ENCODE measurements around the gene SOX9. TPM values are rescaled to one million over a fixed set of nuclear protein-coding genes. Genes with fewer than 3 reads are reported as not detected.
"Not testable (repeated sequence)": the region's sequence is repeated elsewhere in the genome, so short reads cannot be mapped to it uniquely, and the experiment has no call there.

SOX9 gene
- total and polyA plus RNA-seq, 8 donors, result 5.8 to 69.5 (median 16.8) TPM

- peaks cover 0 to 5% (median 0%) of the 10 kb centered on the region in 3 donors for H3K27me3 ChIP-seq
- DNase-seq, result no peak
- intact Hi-C loops (cut with DNase I; ENCODE audit: low total_unique reads), result no loop called here
- no peak for TF ChIP-seq CTCF (IDR thresholded peaks at IDR 0.05)
- TF ChIP-seq POLR2A (IDR thresholded peaks at IDR 0.05), result no peak
- TF ChIP-seq EP300 (IDR thresholded peaks at IDR 0.05), result no peak
- no peak for TF ChIP-seq POLR2AphosphoS5 (IDR thresholded peaks at IDR 0.05)
- peaks cover 0 to 21% (median 5%) of the 10 kb centered on the region in 4 donors for H3K4me1 ChIP-seq
- whole genome bisulfite sequencing, 5 donors, result 69 to 79% (median 75%) methylated on average over 5 of the region's 5 CpGs
- no peaks in the 10 kb centered on the region for H3K9me3 ChIP-seq
- H3K27ac ChIP-seq, result no peak overlapping the region
- no peak overlapping the region for H3K4me3 ChIP-seq
- no peaks in the 10 kb centered on the region for H3K36me3 ChIP-seq
Observed at GRCh38 chr17:72136692-72137091, 15.9 kb downstream of the SOX9 start.

- Histone ChIP-seq H3K27ac (no peak overlapping the region), H3K36me3 (no peaks in the 10 kb centered on the region), H3K9me3 (no peaks in the 10 kb centered on the region), H3K4me1 (peaks cover 0 to 21% (median 5%) of the 10 kb centered on the region in 4 donors), H3K27me3 (peaks cover 0 to 2% (median 0%) of the 10 kb centered on the region in 3 donors), H3K4me3 (no peak overlapping the region)
- WGBS, 5 donors, result 84 to 92% (median 87%) methylated on average over 9 of the region's 9 CpGs
- intact Hi-C loops (cut with DNase I; ENCODE audit: low total_unique reads), result no loop called here
- TF ChIP-seq EP300 (IDR thresholded peaks at IDR 0.05) (no peak), CTCF (IDR thresholded peaks at IDR 0.05) (no peak), POLR2A (IDR thresholded peaks at IDR 0.05) (no peak), POLR2AphosphoS5 (IDR thresholded peaks at IDR 0.05) (no peak)
- DNase-seq, result no peak
Observed at GRCh38 chr17:72137161-72137560, 16.3 kb downstream of the SOX9 start.

GRCh38 chr17:72139212-72139611, 18.4 kb downstream of the SOX9 start:
- no peak for DNase-seq
- intact Hi-C loops (cut with DNase I; ENCODE audit: low total_unique reads), result no loop called here
- Histone ChIP-seq H3K36me3 (no peaks in the 10 kb centered on the region), H3K4me1 (peaks cover 0 to 13% (median 5%) of the 10 kb centered on the region in 4 donors), H3K4me3 (no peak overlapping the region), H3K27ac (no peak overlapping the region), H3K27me3 (no peaks in the 10 kb centered on the region), H3K9me3 (no peaks in the 10 kb centered on the region)
- TF ChIP-seq POLR2AphosphoS5 (IDR thresholded peaks at IDR 0.05) (no peak), CTCF (IDR thresholded peaks at IDR 0.05) (no peak), EP300 (IDR thresholded peaks at IDR 0.05) (no peak), POLR2A (IDR thresholded peaks at IDR 0.05) (no peak)
- WGBS, 5 donors, result 80 to 97% (median 95%) methylated on average over 1 of the region's 1 CpG

- Histone ChIP-seq H3K4me3 (no peak overlapping the region), H3K27me3 (no peaks in the 10 kb centered on the region), H3K36me3 (no peaks in the 10 kb centered on the region), H3K27ac (no peak overlapping the region), H3K9me3 (no peaks in the 10 kb centered on the region), H3K4me1 (peaks cover 0 to 7% (median 0%) of the 10 kb centered on the region in 4 donors)
- no peak for TF ChIP-seq POLR2AphosphoS5 (IDR thresholded peaks at IDR 0.05)
- WGBS, 5 donors, result 73 to 81% (median 75%) methylated on average over 7 of the region's 7 CpGs
- no peak for DNase-seq
- intact Hi-C loops (cut with DNase I; ENCODE audit: low total_unique reads), result no loop called here
Observed at GRCh38 chr17:72141336-72141735, 20.5 kb downstream of the SOX9 start.

GRCh38 chr17:72142097-72142496, 21.3 kb downstream of the SOX9 start:
- H3K27me3 ChIP-seq; H3K27ac ChIP-seq; intact Hi-C loops (cut with DNase I; ENCODE audit: low total_unique reads); H3K4me1 ChIP-seq; DNase-seq; H3K9me3 ChIP-seq; H3K4me3 ChIP-seq; H3K36me3 ChIP-seq: not testable (repeated sequence)
- WGBS, 5 donors, result 95 to 98% (median 97%) methylated on average over 11 of the region's 11 CpGs
